B cell (primary cell): Measurements from ENCODE around the gene TRIP13. TPM values are rescaled to one million over a fixed set of nuclear protein-coding genes. Genes with fewer than 3 reads are reported as not detected.

ENCODE experiments used
- ATAC-seq: fragments of 200-7000 bp; cut with Tn5 transposase; one replicate; pipeline ENCODE4 v1.10.0; 2021; ENCODE audit warnings: low read depth, mild to moderate bottlenecking, moderate number of reproducible peaks, moderate library complexity
- CTCF ChIA-PET: fragments of 350-600 bp; sonication (Branson Sonifier 250); formaldehyde crosslinking; loops from one replicate; lab custom pipeline; 2021; ENCODE audit warnings: antibody characterized with exemption, inconsistent platforms; lab: Charles Lee
- POLR2A ChIA-PET: fragments of 350-600 bp; sonication (Branson Sonifier 250); formaldehyde crosslinking; loops from one replicate; lab custom pipeline; 2021; ENCODE audit warnings: antibody characterized with exemption; lab: Charles Lee
- DNase-seq: peaks from one replicate; pipeline ENCODE4 v3.0.0; 2013
- H2AFZ ChIP-seq: 2 replicates; pipeline ENCODE4 v1.6.1; 2012; ENCODE audit warnings: mild to moderate bottlenecking, low read depth, low read length; ENCODE audit not compliant: insufficient read depth, poor library complexity, severe bottlenecking
- H3K27ac ChIP-seq, 2 donors: 1 replicate in 1 of 2; 2 replicates in 1 of 2; pipeline ENCODE4 v1.5.1; 2012 to 2013; ENCODE audit warnings: low read length in 2 of 2, mild to moderate bottlenecking in 2 of 2, moderate library complexity in 1 of 2
- H3K27me3 ChIP-seq, 4 experiments: fragments of 200-600 bp in 1 of 4; sonication (generic) in 1 of 4; replicated peaks in 1 of 4; 1 replicate in 2 of 4; 2 replicates in 2 of 4; pipeline versions ENCODE4 v1.6.1 to v1.7.0; 2013 to 2016; ENCODE audit warnings: low read length in 3 of 4, mild to moderate bottlenecking in 2 of 4, mixed read lengths in 1 of 4, moderate library complexity in 1 of 4; ENCODE audit not compliant: insufficient read depth in 4 of 4, control insufficient read depth in 3 of 4; ENCODE audit errors: control extremely low read depth in 1 of 4
- H3K36me3 ChIP-seq, 2 experiments: replicated peaks in 1 of 2; 1 replicate in 1 of 2; 2 replicates in 1 of 2; pipeline versions ENCODE4 v1.6.1 to v1.7.1; 2013; ENCODE audit warnings: low read length in 1 of 2; ENCODE audit not compliant: insufficient read depth in 2 of 2, control insufficient read depth in 1 of 2; ENCODE audit errors: control extremely low read depth in 1 of 2, extremely low read depth in 1 of 2
- H3K4me1 ChIP-seq, 2 donors: fragments of 200-600 bp in 1 of 2; sonication (generic) in 1 of 2; 1 replicate in 1 of 2; 2 replicates in 1 of 2; pipeline versions ENCODE4 v1.5.1 to v1.6.1; 2013 to 2017; ENCODE audit warnings: low read length in 2 of 2; ENCODE audit not compliant: control insufficient read depth in 2 of 2, insufficient read depth in 2 of 2
- H3K4me2 ChIP-seq: replicated peaks from 2 replicates; pipeline ENCODE3; 2012; ENCODE audit warnings: mild to moderate bottlenecking, low read depth, low read length; ENCODE audit not compliant: poor library complexity, severe bottlenecking
- H3K4me3 ChIP-seq, 5 experiments: fragments of 200-600 bp in 1 of 5; sonication (generic) in 1 of 5; 1 replicate in 3 of 5; 2 replicates in 2 of 5; pipeline versions ENCODE4 v1.5.1 to v1.7.0; 2011 to 2016; ENCODE audit warnings: low read length in 4 of 5, mild to moderate bottlenecking in 4 of 5, low read depth in 2 of 5, control low read depth in 1 of 5, moderate library complexity in 1 of 5; ENCODE audit not compliant: insufficient read depth in 1 of 5; ENCODE audit errors: control extremely low read depth in 1 of 5, extremely low read depth in 1 of 5
- H3K79me2 ChIP-seq: fragments of 200-600 bp; sonication (generic); one replicate; pipeline ENCODE4 v1.6.0; 2016; ENCODE audit warnings: low read length; ENCODE audit not compliant: control insufficient read depth, insufficient read depth
- H3K9ac ChIP-seq: fragments of 200-600 bp; sonication (generic); 2 replicates; pipeline ENCODE4 v1.6.1; 2017; ENCODE audit warnings: mild to moderate bottlenecking, low read length, moderate library complexity
- H3K9me3 ChIP-seq, 3 donors: one replicate each; pipeline versions ENCODE4 v1.6.1 to v1.7.1; 2013; ENCODE audit warnings: low read length in 2 of 3; ENCODE audit not compliant: control insufficient read depth in 2 of 3, insufficient read depth in 1 of 3; ENCODE audit errors: control extremely low read depth in 1 of 3
- H4K20me1 ChIP-seq: 2 replicates; pipeline ENCODE4 v1.6.0; 2012; ENCODE audit warnings: mild to moderate bottlenecking, low read length; ENCODE audit not compliant: insufficient read depth, control insufficient read depth, poor library complexity, severe bottlenecking
- H3K27ac Mint-ChIP-seq: one replicate; pipeline ENCODE4 v1.8.0; 2021; ENCODE audit warnings: mixed read lengths
- H3K27me3 Mint-ChIP-seq: one replicate; pipeline ENCODE4 v1.8.0; 2021; ENCODE audit warnings: mixed read lengths
- H3K4me1 Mint-ChIP-seq: one replicate; pipeline ENCODE4 v1.8.0; 2021; ENCODE audit warnings: mixed read lengths
- H3K4me3 Mint-ChIP-seq: one replicate; pipeline ENCODE4 v1.8.0; 2021; ENCODE audit warnings: mixed read lengths
- H3K9me3 Mint-ChIP-seq: one replicate; pipeline ENCODE4 v1.8.0; 2022; ENCODE audit warnings: mixed read lengths; ENCODE audit not compliant: insufficient read depth
- EZH2 ChIP-seq: IDR thresholded peaks from 2 replicates; pipeline ENCODE4 v1.6.1; 2012; ENCODE audit warnings: borderline replicate concordance, low read depth, mild to moderate bottlenecking, moderate library complexity, low read length; ENCODE audit not compliant: insufficient read depth, poor library complexity, severe bottlenecking
- WGBS: methylation state at CpG from one replicate; pipeline ENCODE4 v1.1.5; 2013; ENCODE audit warnings: missing lambda C conversion rate; ENCODE audit not compliant: insufficient coverage; 5-methylcytosine and 5-hydroxymethylcytosine counted together
- intact Hi-C: fragments of 100-400 bp; cut with micrococcal nuclease; formaldehyde crosslinking; loops from one replicate; pipeline ENCODE4 v1.10.0; 2022
- polyA plus RNA-seq: library from polyadenylated mRNA; depleted of rRNA; stranded (reverse); fragments of >200 nt; gene quantifications from 2 replicates; pipeline ENCODE4 v1.2.3, GENCODE V29; 2012
- total RNA-seq, 2 donors: library from RNA; stranded (reverse); fragments of 120-200 nt in 1 of 2; gene quantifications; 1 replicate in 1 of 2; 2 replicates in 1 of 2; pipeline versions ENCODE4 v1.2.3 to v1.2.4, GENCODE V29; 2013 to 2022
- TF ChIP-seq, protein P1 (sequence below): fragments of 200-600 bp; IDR thresholded peaks from one replicate; pipeline ENCODE4 v1.8.0; 2022; ENCODE audit warnings: antibody characterized with exemption, mild to moderate bottlenecking

TRIP13 gene
- total and polyA plus RNA-seq, 2 donors (not counting 1 experiment from before 2014, with no cell fraction given) = 0.63 to 1.1 TPM

DNA sequence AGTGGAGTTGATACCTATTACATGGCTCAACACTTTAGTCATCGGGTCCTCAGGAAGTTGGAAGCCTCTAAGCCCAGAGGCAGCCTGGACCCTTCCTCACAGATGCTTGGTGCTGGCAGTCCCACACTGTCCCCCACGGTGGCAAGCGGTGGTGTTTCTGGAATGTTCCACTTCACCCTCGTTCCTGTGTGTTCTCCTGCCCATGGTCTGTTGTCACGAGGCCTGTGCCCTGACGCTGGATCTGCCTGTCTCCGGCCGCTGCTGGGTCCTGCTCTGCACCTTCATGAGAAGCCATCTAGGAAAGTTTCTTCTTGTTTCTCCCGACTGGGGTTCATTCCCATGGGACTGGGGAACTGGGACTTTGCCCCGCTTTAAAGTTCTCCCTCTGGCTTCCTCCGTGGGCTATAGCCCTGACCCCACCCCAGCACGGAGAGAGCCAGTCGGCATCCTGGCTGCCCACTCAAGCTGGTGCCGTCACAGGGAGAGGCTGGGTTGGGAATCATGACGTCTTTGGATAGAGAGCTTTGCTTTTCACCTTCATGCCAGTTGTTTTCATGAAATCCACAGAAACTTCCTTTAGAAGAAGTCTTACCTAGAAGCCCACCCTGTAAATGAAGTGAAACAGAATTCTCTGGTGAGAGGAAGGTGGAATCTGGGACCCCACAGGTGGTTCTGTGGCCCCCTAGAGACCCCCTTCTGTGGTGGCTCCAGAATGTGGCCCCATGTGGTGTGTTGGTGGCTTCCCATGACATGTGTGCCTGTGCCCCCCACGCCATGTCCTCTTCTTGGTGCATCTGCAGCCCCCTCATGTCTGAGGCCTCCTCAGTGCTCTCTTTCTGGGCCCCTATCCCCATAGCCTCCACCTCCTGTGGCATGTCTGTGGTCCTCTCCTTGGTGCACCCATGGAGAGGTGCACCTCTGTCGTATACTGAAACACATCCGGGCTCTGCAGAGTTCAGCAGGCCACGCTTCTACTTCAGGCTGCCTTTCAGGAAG, 43.8 kb downstream of the TRIP13 start:
- Histone ChIP-seq H3K4me3 (no peak overlapping the region), H3K79me2 (no peaks in the 10 kb centered on the region), H3K4me1 (no peaks in the 10 kb centered on the region), H3K9me3 (peaks cover 0 to 7% (median 0%) of the 10 kb centered on the region in 3 donors), H3K27me3 (peaks cover 0 to 3% (median under 1%) of the 10 kb centered on the region in 4 experiments), H3K4me2 (no peak overlapping the region), H3K9ac (no peak overlapping the region), H3K27ac (no peak overlapping the region), H2AFZ (no peak overlapping the region), H4K20me1 (no peaks in the 10 kb centered on the region), H3K36me3 (no peaks in the 10 kb centered on the region)
- TF ChIP-seq EZH2 = no peak
- TF ChIP-seq, protein P1, sequence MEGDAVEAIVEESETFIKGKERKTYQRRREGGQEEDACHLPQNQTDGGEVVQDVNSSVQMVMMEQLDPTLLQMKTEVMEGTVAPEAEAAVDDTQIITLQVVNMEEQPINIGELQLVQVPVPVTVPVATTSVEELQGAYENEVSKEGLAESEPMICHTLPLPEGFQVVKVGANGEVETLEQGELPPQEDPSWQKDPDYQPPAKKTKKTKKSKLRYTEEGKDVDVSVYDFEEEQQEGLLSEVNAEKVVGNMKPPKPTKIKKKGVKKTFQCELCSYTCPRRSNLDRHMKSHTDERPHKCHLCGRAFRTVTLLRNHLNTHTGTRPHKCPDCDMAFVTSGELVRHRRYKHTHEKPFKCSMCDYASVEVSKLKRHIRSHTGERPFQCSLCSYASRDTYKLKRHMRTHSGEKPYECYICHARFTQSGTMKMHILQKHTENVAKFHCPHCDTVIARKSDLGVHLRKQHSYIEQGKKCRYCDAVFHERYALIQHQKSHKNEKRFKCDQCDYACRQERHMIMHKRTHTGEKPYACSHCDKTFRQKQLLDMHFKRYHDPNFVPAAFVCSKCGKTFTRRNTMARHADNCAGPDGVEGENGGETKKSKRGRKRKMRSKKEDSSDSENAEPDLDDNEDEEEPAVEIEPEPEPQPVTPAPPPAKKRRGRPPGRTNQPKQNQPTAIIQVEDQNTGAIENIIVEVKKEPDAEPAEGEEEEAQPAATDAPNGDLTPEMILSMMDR = no peak
- intact Hi-C loops = no loop called here
- Mint-ChIP-seq H3K4me1 (no peaks in the 10 kb centered on the region), H3K27me3 (peaks cover 20% of the 10 kb centered on the region), H3K27ac (no peak overlapping the region), H3K4me3 (no peak overlapping the region), H3K9me3 (no peaks in the 10 kb centered on the region)
- ChIA-PET CTCF (interaction anchor here (1.0 kb wide), 1 partner anchor 204 kb away, joined by 3 read pairs; no protein-coding TSS in a partner anchor), POLR2A (no interaction called here)
- ATAC-seq (no peak), DNase-seq (no peak)
- WGBS = 89% methylated on average over 18 of the region's 19 CpGs
